GM12873 (cell line): Measurements from ENCODE around the gene TTLL10.

Experiments
- CTCF ChIP-seq: IDR thresholded peaks from 2 replicates; pipeline ENCODE4 v1.5.1; 2012; ENCODE audit warnings: low read depth, mild to moderate bottlenecking, moderate library complexity, low read length, control low read depth; ENCODE audit not compliant: insufficient read depth; ENCODE audit errors: missing control alignments

TTLL10 gene

GRCh38 chr1:1160281-1160930 is 13.3 kb upstream of the TTLL10 start:
- no peak for TF ChIP-seq CTCF

GRCh38 chr1:1161078-1161682 is 12.5 kb upstream of the TTLL10 start:
- TF ChIP-seq CTCF, result no peak

DNA sequence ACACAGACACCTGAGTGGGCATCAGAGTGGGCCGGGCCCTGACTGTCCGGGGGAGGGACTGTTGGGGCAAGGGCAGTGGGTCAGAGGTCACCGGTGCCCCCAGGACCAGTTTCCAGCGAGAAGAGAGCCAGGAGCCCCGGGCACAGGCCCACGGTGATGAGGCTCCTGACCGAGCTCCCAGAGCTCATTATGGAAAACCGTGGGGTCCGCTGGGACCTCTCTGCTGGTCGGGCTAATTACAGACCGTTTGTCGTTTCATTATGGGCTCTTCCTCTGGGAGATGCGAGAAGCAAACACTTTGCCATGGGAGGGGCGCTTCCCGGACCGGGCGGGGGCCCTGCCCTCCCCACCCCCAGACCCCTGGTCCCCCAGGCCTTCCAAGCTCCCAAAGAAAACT is 12.0 kb upstream of the TTLL10 start:
- TF ChIP-seq CTCF, result no peak

GRCh38 chr1:1162597-1163537 is 10.8 kb upstream of the TTLL10 start:
- no peak for TF ChIP-seq CTCF

DNA sequence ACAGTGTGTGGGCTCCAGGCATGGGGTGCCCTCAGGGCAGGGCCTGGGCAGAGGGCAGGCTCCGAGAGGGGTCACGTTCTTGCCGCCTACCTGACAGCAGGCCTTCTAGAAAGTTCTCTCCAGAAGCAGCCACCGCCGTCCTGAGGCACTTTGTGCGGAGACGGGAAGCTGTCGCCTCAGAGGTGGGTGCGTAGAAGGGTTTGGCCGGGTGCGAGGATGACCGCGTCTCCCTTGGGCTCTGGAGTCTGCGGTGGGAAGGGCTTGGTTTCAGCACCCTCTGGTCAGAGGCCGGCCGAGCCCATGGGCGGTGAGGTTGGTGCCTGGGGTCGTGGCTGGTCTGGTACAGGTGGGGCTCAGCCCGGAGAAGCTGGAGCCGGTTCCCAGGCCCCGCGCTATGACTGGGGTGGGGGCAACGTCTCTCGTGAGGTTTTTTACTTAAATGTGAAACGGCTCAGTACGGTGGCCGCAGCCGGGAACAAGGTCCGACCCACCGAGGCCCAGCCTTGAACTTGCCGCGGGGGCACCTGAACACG is 10.1 kb upstream of the TTLL10 start:
- TF ChIP-seq CTCF, result no peak

DNA sequence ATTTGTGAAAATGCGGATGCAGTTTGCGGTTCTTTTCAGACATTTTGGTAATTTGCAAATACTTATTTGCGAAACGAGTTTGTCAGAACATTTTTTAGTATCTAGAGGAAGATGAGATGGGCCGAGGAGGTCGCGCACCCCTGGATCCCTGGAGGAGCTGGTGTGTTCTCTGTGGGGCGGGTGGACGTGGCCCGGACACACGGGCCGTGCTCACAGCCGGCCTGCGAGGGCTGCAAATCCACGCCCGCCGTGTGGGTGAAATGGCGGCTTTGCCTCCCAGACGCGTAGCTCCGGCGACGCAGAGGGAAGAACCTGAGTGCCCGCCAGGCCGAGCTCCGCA is 9.3 kb upstream of the TTLL10 start:
- no peak for TF ChIP-seq CTCF
